ENCODE measurements around the gene PLCD3.

- TF ChIP-seq POLR2A (IDR thresholded peaks at IDR 0.05) (no peak), CTCF (IDR thresholded peaks at IDR 0.05) (no peak)
These were observed 64.7 kb downstream of the PLCD3 start for GRCh38 chr17:45067637-45068036.
